Lower leg skin (tissue), 3 donors: ENCODE measurements around the gene CFAP299.
"Not testable (repeated sequence)": the region's sequence is repeated elsewhere in the genome, so short reads cannot be mapped to it uniquely, and the experiment has no call there.

Experiments
- CTCF ChIP-seq, 3 donors: fragments of 450-650 bp; IDR thresholded peaks; one replicate each; pipeline ENCODE4 v1.5.1; 2016; ENCODE audit warnings: antibody characterized with exemption in 3 of 3, mild to moderate bottlenecking in 3 of 3, moderate library complexity in 2 of 3
- POLR2A ChIP-seq, 2 donors: fragments of 450-650 bp; IDR thresholded peaks; one replicate each; pipeline ENCODE4 v1.6.1; 2016 to 2017; ENCODE audit warnings: antibody characterized with exemption in 2 of 2, mild to moderate bottlenecking in 1 of 2, moderate library complexity in 1 of 2

GRCh38 chr4:80290665-80291064 lies 44.9 kb upstream of the CFAP299 start:
- not testable (repeated sequence) for TF ChIP-seq CTCF, POLR2A (IDR thresholded peaks at IDR 0.05)
